CD4-positive, alpha-beta T cell treated with Interleukin-4 for 1 hour (primary cell): ENCODE measurements around the gene LBHD2.
"Not testable (repeated sequence)": the region's sequence is repeated elsewhere in the genome, so short reads cannot be mapped to it uniquely, and the experiment has no call there.

Source experiments
- DNase-seq, 2 donors: peaks; one replicate each; pipeline ENCODE4 v3.0.0-alpha.2; 2020 to 2022

LBHD2 gene

DNA sequence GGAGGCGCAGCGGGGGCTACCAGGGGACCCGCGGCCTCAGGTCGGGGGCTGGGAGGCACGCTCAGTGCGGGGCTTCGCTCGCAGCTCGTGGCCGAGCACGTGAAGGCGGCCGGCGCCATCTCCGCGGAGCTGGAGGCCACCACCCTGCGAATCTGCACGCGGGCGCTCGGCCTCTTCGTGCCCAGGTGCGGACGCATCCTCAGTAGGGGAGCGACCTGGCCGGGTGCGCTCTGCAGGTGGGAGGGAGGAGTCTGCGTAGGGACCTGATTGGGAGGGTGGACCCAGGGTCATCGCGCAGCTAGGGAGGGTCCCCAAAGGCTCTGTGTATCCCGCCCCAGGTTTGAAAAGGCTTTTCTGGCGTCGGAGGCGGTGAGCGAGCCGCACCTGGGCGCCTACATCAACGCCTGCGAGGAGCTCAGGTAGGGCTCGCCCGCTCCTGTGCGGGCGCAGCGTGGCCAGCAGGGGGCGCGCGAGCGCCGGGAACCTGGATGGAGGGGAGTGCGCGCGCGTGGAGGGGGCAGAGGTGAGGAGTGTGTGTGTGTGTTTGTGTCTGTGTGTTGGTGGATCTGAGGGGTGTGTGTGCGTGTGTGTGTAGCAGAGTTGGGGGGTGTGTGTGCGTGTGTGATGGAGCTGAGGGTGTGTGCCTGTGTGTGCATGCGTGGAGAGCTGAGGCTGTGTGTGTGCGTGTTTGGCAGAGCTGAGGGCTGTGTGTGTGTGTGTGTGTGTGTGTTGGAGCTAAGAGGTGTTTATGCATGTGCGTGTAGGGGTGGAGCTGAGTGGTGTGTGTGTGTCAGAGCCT is 20.8 kb downstream of the LBHD2 start:
- peak; percentile 67 to 68 for DNase-seq

DNA sequence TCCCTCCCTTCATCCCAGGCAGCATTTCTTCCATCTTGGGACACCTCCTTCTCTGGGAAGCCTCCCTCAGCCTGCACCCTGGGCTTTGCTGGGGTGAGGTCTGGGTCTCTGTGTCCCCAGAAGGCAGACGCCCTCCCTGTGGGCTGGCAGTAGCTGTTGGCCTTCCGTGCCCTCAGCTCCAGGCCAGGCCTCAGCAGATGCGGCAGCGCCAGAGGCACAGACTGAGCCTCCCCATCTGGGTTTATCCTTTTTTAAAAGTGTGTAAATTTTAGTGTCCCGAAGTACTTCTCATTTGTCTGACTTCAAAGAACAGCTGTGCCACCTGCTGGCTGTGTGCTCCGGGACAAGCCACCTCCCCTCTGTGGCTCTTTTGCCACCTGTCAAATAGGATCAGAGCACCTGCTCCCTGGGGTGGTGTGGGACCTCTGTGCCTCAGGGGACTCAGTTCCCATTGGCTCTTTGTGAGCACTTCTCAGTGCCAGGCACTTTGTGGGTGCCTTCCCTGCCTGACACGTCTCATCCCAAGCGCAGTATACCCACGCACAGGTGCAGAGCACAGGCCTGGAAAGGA is 21.7 kb downstream of the LBHD2 start:
- DNase-seq, result no peak

DNA sequence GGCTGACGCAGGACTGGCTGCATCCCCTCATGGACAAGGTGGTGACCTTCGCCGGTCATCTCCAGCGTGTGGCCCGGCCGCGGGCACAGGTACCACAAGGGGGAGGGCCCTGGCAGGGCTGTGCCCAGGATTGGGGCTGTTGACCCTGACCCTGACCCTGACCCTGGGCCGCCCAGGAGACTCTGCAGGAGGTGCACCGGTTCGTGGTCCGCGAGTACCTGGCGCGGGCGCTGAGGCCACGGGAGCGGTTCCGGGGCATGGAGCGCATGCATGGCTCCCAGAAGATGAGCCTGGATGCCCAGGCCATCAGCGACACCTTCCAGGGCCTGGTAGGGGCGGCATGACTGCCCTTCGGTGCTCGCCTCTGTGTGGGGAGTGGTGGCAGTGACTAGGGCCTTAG is 23.4 kb downstream of the LBHD2 start:
- DNase-seq, result no peak

DNA sequence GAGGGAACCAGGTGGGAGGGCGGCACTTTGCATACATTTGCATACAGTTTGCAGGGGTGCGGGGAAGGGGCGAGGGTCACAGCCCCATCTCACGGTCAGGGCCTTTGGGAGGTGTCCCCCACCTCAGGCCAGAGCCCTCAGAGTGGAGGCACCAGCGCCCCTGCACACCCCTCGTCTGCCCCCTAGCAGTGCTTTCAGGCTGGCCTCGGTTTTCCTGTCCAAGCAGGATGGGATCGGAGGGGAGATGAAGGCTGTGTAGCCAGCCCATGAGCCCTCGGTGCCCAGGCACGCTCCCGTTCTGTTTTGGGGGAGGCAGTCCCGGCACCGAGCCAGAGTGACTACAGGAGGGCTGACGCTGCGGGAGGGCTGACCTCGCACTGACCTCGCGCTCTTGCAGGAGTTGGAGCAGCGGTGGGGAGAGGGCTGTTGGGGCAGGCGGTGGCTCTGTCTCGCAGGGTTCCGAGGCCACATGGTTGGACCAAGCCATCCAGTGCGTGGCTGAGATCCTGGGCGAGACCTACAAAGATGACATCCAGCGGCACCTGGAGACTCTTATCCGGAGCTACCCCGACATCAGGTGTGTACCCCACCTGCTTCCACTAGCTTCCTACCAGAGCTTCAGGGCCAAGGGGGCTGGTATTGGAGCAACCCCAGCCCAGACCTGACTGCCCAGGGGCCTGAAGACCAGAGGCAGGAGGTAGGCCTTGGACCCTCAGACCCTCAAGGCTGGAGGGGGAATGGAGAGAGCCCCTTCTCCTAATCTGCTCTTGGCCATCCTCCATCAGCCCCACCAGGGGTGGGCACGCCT is 24.1 kb downstream of the LBHD2 start:
- DNase-seq, result no peak

DNA sequence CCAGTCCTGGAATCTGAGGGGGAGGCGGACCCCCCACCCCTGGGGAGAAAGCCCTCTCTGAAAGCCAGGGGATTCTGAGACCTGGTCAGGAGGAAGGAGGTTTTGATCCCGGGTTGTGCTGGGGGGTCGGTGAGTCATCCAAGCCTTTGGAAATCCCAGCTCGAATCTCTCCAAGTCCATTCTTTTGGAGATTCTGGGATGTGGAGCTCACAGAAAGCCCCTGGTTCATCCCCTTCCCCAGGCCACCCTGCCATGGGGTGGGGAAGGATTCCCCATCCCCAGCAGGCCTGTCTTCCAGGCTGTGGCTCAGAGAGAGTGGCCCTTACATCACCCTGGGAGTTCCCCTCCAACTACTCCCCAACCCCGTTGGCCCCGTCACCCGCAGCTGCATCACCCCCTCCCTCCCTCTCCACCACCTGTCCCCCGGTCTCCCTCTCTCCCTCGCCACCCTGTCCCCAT is 24.8 kb downstream of the LBHD2 start:
- peak in 1 of 2 donors; percentile 67 for DNase-seq

DNA sequence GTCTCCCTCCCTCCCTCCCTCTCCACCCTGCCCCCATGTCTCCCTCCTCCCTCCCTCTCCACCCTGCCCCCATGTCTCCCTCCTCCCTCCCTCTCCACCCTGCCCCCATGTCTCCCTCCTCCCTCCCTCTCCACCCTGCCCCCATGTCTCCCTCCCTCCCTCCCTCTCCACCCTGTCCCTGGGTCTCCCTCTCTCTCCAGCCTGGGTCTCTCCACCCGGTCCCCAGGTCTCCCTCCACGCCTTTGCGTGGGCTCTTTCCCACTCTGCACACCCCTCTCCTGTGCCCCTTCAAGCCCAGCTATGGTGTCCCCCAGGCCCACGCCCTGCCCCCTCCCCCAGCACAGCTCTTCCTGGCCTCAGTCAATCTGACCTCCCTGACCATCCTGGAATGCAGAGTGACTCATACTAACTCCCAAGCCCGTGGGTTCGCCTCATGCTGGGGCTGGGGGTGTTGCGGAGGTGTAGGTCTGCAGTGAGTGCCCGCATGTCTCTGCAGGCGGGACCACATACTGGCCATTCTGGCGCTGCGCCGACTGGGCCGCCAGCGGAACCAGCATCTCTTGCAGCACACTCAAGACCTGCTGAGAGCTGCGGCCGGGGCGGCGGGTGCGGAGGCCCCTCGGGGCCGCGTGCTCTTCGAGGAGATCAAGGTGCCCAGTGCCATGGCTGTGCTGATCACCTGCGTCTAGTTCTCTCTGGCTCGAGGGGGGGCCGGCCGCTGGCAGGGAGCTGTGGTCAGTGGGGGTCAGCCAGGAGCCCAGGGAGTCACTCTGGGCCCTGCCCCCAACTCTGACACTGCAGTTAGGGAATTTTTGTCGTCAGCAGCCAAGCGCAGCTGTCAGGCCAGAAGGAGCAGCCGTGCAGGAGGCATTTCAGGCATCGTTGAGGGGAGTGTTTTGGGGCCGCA is 25.8 kb downstream of the LBHD2 start:
- no peak for DNase-seq

DNA sequence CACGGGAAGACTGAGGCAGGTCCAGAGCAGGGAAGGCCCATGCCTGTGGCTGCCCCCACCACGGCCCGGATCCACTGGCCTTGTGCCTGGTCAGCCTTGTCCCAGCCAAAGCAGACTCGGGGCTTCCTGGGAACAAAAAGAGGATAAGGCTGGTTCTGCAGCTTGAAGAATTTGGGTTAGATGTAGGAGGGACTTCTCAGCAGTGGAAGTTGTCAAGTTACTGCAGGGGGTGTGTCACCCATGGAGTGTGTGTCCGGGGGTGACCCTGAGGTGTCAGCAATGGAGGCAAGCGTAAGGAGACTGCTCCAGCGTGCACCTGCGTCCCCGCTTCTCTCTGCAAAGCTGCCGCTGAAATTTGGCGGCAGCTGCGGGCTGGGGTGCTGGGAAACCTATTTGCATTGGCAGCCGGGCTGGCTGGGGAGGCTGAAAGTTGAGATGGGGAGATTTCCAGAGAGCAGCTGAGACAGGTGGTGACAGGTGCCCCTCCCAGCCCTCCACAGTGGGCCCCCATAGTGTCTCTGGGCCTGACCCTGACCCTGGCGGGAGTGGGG is 26.7 kb downstream of the LBHD2 start:
- DNase-seq, result no peak

DNA sequence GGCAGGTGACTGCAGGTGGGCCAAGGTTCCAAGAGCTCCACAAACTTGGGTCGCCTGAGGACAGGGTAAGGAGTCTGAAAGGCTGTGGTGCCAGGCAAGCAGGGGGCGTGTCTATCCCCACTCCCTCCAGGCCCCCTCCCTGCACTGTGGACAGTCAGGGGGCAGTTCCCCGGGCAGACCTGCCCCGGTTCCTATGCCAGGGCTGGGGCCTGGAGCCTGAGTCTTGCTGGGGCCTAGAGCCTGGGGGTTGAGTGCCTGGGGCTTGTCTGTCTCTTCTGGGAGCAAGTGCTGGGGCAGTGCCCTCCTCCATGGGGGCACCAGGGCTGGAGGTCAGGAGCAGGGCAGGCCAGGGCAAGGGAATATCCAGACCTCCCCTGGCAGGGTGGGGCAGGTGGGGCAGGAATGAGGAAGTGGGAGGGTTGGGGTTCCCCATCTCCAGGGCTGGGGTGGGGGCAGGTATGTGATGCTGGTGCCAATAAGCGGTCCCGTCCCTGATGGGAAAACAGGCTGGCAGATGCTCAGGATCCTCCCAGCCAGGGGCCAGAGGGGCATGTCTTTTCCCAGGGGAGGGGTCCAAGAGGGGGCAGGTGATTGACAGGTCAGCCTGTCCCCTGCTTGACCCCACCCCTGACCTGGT is 27.3 kb downstream of the LBHD2 start:
- DNase-seq, result peak in 1 of 2 donors; percentile 37

DNA sequence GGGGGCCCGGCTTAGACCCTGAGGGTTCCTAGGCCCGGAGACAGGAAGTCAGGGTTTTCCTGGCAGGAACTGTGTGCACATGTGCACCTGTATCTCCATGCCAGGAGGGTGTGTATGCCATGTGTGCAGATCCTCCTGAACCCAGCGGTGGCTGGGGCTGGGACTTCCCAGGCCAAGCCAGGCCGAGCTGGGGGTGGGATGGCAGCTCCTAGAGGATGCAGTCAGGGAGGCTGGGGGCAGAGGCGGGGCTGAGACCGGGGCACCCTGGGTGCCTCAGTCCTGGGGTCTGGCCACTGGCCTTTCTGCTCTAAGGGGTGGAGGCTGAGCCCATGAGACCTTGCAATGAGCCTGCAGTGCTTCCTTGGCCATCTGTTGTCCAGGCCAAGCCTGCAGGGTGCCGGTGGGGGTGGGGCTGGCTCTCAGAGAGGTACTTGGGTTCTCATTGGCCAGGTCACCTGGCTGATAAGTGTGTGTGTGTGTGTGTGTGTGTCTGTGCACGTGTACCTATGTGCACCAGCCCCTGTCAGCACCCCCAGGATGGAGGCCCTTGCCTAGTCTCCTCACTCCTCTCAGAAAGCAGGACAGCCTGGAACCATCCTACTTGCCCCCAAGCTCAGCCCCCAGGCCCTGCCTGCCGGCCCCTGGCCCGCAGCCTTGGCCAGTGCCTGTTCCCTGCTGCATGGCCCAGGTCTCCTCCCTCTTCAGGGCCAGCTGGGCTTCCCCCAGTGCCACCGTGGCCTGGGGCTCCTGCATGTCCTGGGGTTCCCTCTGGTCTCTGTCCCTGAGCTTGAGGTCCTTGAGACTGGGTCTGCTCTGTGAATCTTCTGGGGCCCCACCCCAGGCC is 28.6 kb downstream of the LBHD2 start:
- DNase-seq, result no peak

DNA sequence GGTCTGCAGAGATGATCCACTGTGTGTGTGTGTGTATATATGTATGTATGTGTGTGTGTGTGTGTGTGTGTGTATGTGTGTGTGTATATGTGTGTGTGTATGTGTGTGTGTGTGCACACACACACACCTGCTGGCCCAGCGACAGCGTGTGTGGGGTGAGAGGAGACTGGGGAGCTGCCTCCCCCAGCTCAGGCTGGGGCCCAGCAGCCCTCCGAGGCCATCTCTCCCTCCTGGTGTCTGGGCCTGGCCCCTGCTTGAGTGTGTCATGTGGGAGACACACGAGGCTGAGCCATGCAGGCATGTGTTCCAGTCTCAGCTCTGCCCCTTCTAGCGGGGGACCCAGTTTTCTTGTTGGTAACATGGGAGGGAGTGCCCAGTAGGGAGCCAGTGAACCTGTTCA is 29.3 kb downstream of the LBHD2 start:
- DNase-seq, result no peak

DNA sequence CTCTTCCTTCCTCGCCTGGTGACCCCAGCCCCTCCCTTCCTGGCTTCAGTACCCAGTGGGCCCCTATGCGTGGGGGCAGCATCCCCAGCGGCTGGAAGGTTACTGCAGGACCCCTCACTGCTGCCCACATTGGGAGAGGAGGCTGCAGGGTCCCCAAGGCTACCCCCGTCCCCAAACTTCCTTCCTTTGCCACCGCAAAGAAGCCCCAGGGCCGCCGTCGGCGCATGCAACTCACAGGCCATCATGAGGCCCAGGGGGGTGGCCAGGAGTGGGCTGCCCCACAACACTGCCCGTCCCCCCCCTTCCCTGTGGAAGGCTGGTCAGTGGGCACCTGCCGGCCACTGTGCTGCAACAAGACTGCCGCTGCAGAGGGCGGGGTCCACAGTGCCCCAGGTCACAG is 29.8 kb downstream of the LBHD2 start:
- no peak for DNase-seq

DNA sequence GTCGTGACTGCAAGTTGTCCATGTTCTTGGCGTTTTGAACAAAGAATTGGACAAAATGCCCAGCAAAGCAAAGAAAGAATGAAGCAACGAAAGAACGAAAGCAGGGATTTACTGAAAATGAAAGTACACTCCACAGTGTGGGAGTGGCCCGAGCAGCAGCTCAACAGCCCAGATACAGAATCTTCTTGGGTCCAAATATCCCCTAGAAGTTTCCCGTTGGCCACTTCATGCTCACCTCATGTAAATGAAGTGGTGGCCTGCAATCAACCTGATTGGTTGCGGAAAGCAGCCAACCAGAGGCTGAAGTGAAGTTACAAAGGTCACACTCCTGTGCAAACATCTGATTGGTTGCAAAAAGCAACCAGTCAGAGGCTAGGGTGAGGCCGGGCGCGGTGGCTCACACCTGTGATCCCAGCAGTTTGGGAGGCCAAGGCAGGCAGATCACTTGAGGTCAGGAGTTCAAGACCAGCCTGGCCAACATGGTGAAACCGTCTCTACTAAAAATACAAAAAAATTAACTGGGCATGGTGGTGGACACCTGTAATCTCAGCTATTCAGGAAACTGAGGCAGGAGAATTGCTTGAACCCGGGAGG is 31.2 kb downstream of the LBHD2 start:
- DNase-seq, result not testable (repeated sequence)

DNA sequence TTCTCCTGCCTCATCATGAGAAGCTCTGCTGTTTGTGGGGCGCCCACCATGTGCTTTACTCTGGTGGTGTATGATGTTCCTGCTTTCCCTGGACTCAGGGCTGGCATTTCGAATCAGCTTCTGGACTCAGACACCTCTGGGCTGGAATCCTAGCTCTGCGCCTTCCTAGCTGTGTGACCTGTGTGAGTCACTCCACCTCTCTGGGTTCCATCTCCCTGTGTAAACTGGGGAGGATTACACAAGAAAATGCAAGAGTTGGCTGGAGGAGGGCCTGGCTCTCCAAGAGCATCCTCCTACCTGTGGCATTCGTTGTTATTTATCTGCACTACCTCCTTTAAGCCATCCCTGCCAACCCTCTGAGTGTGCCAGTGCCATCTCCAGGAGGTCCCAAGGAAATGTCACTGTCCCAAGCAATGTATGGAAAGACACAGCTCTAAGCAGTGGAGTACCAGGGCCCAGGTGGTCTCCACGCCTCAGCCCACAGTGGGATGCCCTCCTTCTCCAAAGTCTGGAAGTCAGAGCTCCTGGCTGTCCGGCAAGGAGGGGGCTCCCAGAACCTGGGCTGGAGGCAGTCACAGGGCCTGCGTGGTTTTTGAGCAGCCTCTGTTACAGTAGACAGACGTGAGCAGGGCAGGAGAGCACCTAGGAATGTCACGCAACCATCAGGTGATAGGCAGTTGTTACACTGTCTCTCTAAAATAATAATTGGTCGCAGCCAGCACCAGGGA is 32.0 kb downstream of the LBHD2 start:
- no peak for DNase-seq

DNA sequence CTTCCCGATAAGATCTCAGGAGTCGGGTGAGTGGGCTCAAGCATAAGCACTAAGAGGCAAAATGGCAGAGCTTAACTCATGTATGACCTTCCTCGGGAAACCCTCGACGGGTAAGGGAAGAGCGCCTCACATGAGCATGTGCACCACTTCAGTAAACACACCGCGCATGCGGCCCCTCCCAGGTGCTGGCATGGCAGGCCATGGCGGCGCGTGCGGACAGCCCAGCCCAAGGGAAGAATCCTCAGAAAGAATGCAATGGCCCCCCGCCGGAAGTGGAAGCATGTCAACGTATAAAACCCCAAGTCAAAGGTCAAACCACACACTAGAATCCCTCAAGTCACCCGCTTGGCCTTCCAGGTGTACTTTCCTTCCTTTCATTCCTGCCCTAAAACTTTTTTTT is 32.6 kb downstream of the LBHD2 start:
- no peak for DNase-seq

DNA sequence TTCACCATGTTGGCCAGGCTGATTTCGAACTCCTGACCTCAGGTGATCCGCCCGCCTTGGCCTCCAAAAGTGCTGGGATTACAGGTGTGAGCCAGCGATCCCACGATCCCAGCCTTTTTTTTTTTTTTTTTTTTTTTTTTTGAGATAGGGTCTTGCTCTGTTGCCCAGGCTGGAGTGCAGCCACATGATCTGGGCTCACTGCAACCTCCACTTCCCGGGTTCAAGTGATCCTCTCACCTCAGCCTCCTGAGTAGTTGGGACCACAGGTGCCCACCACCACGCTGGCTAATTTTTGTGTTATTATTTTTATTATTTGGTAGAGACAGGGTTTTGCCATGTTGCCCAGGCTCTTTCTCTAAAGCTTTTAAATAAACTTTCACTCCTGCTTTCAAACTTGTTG is 33.5 kb downstream of the LBHD2 start:
- not testable (repeated sequence) for DNase-seq

DNA sequence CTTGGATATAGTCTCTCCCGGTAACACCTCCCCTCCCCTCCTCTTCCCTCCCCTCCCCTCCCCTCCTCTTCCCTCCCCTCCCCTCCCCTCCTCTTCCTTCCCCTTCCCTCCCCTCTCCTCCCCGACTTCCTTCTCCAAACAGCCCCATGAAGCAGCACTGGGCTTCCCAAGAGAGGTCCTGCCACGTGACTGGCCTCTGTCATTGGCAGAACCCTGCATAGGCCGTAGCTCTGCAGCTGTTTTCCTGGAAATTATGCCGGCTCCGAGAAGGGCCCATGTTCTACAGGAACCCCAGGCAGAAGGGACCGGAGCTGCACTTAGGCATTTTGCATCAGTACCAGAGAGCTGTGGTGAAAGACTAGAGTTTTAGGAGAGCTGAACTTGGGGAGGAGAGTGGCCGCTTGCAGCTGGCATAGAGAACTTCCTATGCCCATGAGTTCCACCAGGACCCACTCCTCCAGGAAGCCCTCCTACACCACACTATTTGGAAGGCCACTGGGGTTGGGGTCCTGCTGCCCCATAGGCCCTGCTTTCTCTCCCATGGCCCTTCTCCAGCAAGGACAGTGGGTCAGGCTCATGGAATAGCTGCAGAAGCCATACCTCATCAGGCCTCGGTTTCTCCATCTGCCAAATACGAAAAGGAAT is 34.1 kb downstream of the LBHD2 start:
- DNase-seq, result peak in 1 of 2 donors; percentile 52

DNA sequence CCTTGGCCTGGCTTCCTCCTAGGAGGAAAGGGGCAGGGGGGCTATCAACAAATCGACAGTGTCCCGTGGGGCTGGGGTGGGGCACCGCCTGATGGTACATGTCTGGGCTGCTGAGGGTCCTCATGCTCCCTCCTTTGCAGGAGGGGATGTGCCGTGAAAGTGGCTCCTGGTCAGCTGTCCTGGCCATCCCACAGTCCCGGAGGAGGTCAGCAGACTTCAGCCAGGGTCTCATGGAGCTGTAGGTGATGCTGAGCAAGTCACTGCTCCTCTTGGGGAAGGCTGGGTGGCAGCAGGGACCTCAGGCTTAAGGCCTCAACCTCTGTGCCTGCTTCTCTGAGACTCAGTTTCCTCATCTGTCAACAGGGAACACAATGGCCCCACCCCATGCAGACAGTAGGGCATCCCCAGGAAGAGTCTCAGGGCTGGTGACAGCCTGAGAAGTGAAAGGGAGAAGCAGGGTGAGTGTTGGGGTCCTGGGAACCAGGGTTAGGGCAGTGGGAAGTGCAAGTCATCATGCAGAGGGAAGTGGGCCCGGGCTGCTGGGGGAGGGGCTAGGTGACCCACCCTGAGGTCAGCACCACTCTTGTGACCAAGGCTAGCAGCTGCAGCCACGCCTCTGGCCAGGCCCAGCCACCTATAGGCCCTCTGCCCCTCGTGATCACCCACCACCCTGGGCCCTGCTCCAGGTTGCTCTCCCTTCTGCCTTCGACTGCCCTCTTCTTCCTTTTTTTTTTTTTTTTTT is 34.8 kb downstream of the LBHD2 start:
- peak; percentile 22 to 84 for DNase-seq

DNA sequence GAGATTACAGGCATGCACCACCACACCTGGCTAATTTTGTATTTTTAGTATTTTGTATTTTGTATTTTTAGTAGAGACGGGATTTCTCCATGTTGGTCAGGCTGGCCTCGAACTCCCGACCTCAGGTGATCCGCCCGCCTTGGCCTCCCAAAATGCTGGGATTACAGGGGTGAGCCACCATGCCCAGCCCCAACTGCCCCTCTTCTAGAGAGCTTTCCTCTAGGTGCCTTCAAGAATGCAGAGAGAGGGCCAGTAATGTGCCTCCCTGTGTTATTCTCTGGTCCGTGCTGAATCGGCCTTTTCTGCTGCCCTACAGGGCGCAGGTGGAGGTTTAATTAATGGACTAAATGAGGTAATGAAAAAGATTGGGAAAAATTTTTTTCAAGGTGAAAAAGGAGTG is 35.5 kb downstream of the LBHD2 start:
- not testable (repeated sequence) for DNase-seq
